ENCODE results near the gene TTC7B.

Gene TTC7B

GRCh38 chr14:90593254-90594040 lies 222.8 kb downstream of the TTC7B start:
- DNase-seq (ENCODE audit: low read depth in 1 of 2, low spot score in 1 of 2) = no peak
- H3K27me3 ChIP-seq (ENCODE audit: insufficient read depth, poor library complexity, severe bottlenecking) = no peaks in the 10 kb centered on the region
- TF ChIP-seq CTCF (IDR thresholded peaks at IDR 0.05; ENCODE audit: insufficient read depth, low read length) (no peak), GABPA (IDR thresholded peaks at IDR 0.05; ENCODE audit: low read depth) (no peak), POLR2AphosphoS5 (IDR thresholded peaks at IDR 0.05; ENCODE audit: low read depth) (no peak), SPI1 (IDR thresholded peaks at IDR 0.05; ENCODE audit: borderline replicate concordance, low read depth) (no peak), REST (IDR thresholded peaks at IDR 0.05; ENCODE audit: insufficient replicate concordance, low read depth) (no peak)
- no peak overlapping the region for H3K27ac ChIP-seq (replicated peaks)
- no peak overlapping the region for H3K4me3 ChIP-seq (replicated peaks; ENCODE audit: insufficient read depth, low read length)

- Histone ChIP-seq H3K4me3 (replicated peaks; ENCODE audit: insufficient read depth, low read length) (no peak overlapping the region), H3K27ac (replicated peaks) (no peak overlapping the region), H3K27me3 (ENCODE audit: insufficient read depth, poor library complexity, severe bottlenecking) (no peaks in the 10 kb centered on the region)
- TF ChIP-seq SPI1 (IDR thresholded peaks at IDR 0.05; ENCODE audit: borderline replicate concordance, low read depth) (no peak), REST (IDR thresholded peaks at IDR 0.05; ENCODE audit: insufficient replicate concordance, low read depth) (no peak), GABPA (IDR thresholded peaks at IDR 0.05; ENCODE audit: low read depth) (no peak), CTCF (IDR thresholded peaks at IDR 0.05; ENCODE audit: insufficient read depth, low read length) (no peak), POLR2AphosphoS5 (IDR thresholded peaks at IDR 0.05; ENCODE audit: low read depth) (no peak)
- DNase-seq (ENCODE audit: low read depth in 1 of 2, low spot score in 1 of 2) = no peak
These were observed 223.6 kb downstream of the TTC7B start for GRCh38 chr14:90592655-90593054.

GRCh38 chr14:90587918-90588317 lies 228.3 kb downstream of the TTC7B start:
- Histone ChIP-seq H3K27ac (replicated peaks) (no peak overlapping the region), H3K4me3 (replicated peaks; ENCODE audit: insufficient read depth, low read length) (no peak overlapping the region), H3K27me3 (ENCODE audit: insufficient read depth, poor library complexity, severe bottlenecking) (no peaks in the 10 kb centered on the region)
- TF ChIP-seq REST (IDR thresholded peaks at IDR 0.05; ENCODE audit: insufficient replicate concordance, low read depth) = no peak
- no peak for TF ChIP-seq GABPA (IDR thresholded peaks at IDR 0.05; ENCODE audit: low read depth)
- no peak for TF ChIP-seq CTCF (IDR thresholded peaks at IDR 0.05; ENCODE audit: insufficient read depth, low read length)
- TF ChIP-seq POLR2AphosphoS5 (IDR thresholded peaks at IDR 0.05; ENCODE audit: low read depth) = no peak
- no peak for TF ChIP-seq SPI1 (IDR thresholded peaks at IDR 0.05; ENCODE audit: borderline replicate concordance, low read depth)
- no peak for DNase-seq (ENCODE audit: low read depth in 1 of 2, low spot score in 1 of 2)

All from HL-60 (cell line).